ENCODE measurements around the gene PDAP1. TPM values are rescaled to one million over a fixed set of nuclear protein-coding genes. Genes with fewer than 3 reads are reported as not detected.
"Not testable (repeated sequence)": the region's sequence is repeated elsewhere in the genome, so short reads cannot be mapped to it uniquely, and the experiment has no call there.

Gene PDAP1
- total RNA-seq, 1 donor: 33.7 TPM

- no peak overlapping the region for H3K4me2 ChIP-seq (ENCODE audit: insufficient read depth, low read length)
- no peaks in the 10 kb centered on the region for H3K27me3 ChIP-seq (ENCODE audit: insufficient read depth, low read length)
- no peak overlapping the region for H2AFZ ChIP-seq (ENCODE audit: low read length)
- peaks cover 62% of the 10 kb centered on the region for H4K20me1 ChIP-seq (ENCODE audit: insufficient read depth, low read length)
- H3K9me3 ChIP-seq (ENCODE audit: low read depth, low read length): no peaks in the 10 kb centered on the region
- no peak overlapping the region for H3K27ac ChIP-seq (ENCODE audit: low read depth, low read length)
- no peak overlapping the region for H3K4me3 ChIP-seq (ENCODE audit: insufficient read depth, low read length)
- H3K36me3 ChIP-seq (ENCODE audit: insufficient read depth, low read length): peaks cover 45% of the 10 kb centered on the region
- H3K79me2 ChIP-seq (ENCODE audit: insufficient read depth, low read length): peaks cover 60% of the 10 kb centered on the region
- TF ChIP-seq CTCF (IDR thresholded peaks at IDR 0.05; ENCODE audit: extremely low read depth, low read depth, low read length): no peak
- DNase-seq (ENCODE audit: insufficient read length, low spot score, missing footprints): no peak
- H3K4me1 ChIP-seq (ENCODE audit: insufficient read depth, low read length): peaks cover 24% of the 10 kb centered on the region
Observed at GRCh38 chr7:99383203-99383602, 25.2 kb downstream of the PDAP1 start.

GRCh38 chr7:99381664-99382075 lies 26.7 kb downstream of the PDAP1 start:
- H3K4me3 ChIP-seq (ENCODE audit: insufficient read depth, low read length): no peak overlapping the region
- H2AFZ ChIP-seq (ENCODE audit: low read length): no peak overlapping the region
- H3K79me2 ChIP-seq (ENCODE audit: insufficient read depth, low read length): peaks cover 72% of the 10 kb centered on the region
- peak overlapping the region; percentile 8 for H3K27ac ChIP-seq (ENCODE audit: low read depth, low read length)
- H3K27me3 ChIP-seq (ENCODE audit: insufficient read depth, low read length): no peaks in the 10 kb centered on the region
- peaks cover 37% of the 10 kb centered on the region for H3K36me3 ChIP-seq (ENCODE audit: insufficient read depth, low read length)
- no peak for DNase-seq (ENCODE audit: insufficient read length, low spot score, missing footprints)
- no peaks in the 10 kb centered on the region for H3K9me3 ChIP-seq (ENCODE audit: low read depth, low read length)
- peaks cover 24% of the 10 kb centered on the region for H3K4me1 ChIP-seq (ENCODE audit: insufficient read depth, low read length)
- TF ChIP-seq CTCF (IDR thresholded peaks at IDR 0.05; ENCODE audit: extremely low read depth, low read depth, low read length): no peak
- H4K20me1 ChIP-seq (ENCODE audit: insufficient read depth, low read length): peaks cover 57% of the 10 kb centered on the region
- no peak overlapping the region for H3K4me2 ChIP-seq (ENCODE audit: insufficient read depth, low read length)

GRCh38 chr7:99380823-99381663 lies 27.4 kb downstream of the PDAP1 start:
- Histone ChIP-seq H3K36me3 (ENCODE audit: insufficient read depth, low read length) (peaks cover 31% of the 10 kb centered on the region), H2AFZ (ENCODE audit: low read length) (no peak overlapping the region), H4K20me1 (ENCODE audit: insufficient read depth, low read length) (peaks cover 57% of the 10 kb centered on the region), H3K27me3 (ENCODE audit: insufficient read depth, low read length) (no peaks in the 10 kb centered on the region), H3K27ac (ENCODE audit: low read depth, low read length) (peak overlapping the region; percentile 75), H3K79me2 (ENCODE audit: insufficient read depth, low read length) (peaks cover 73% of the 10 kb centered on the region), H3K4me2 (ENCODE audit: insufficient read depth, low read length) (no peak overlapping the region), H3K9me3 (ENCODE audit: low read depth, low read length) (no peaks in the 10 kb centered on the region), H3K4me3 (ENCODE audit: insufficient read depth, low read length) (peak overlapping the region; percentile 38), H3K4me1 (ENCODE audit: insufficient read depth, low read length) (peaks cover 24% of the 10 kb centered on the region)
- no peak for DNase-seq (ENCODE audit: insufficient read length, low spot score, missing footprints)
- no peak for TF ChIP-seq CTCF (IDR thresholded peaks at IDR 0.05; ENCODE audit: extremely low read depth, low read depth, low read length)

GRCh38 chr7:99380032-99380822 lies 28.2 kb downstream of the PDAP1 start:
- Histone ChIP-seq H3K36me3 (ENCODE audit: insufficient read depth, low read length) (peaks cover 31% of the 10 kb centered on the region), H3K4me3 (ENCODE audit: insufficient read depth, low read length) (peak overlapping the region; percentile 38), H4K20me1 (ENCODE audit: insufficient read depth, low read length) (peaks cover 56% of the 10 kb centered on the region), H3K4me1 (ENCODE audit: insufficient read depth, low read length) (peaks cover 24% of the 10 kb centered on the region), H3K27me3 (ENCODE audit: insufficient read depth, low read length) (no peaks in the 10 kb centered on the region), H3K79me2 (ENCODE audit: insufficient read depth, low read length) (peaks cover 75% of the 10 kb centered on the region), H3K27ac (ENCODE audit: low read depth, low read length) (peak overlapping the region; percentile 75), H3K9me3 (ENCODE audit: low read depth, low read length) (no peaks in the 10 kb centered on the region), H3K4me2 (ENCODE audit: insufficient read depth, low read length) (peak overlapping the region; percentile 67), H2AFZ (ENCODE audit: low read length) (no peak overlapping the region)
- no peak for TF ChIP-seq CTCF (IDR thresholded peaks at IDR 0.05; ENCODE audit: extremely low read depth, low read depth, low read length)
- DNase-seq (ENCODE audit: insufficient read length, low spot score, missing footprints): peak; percentile 80

GRCh38 chr7:99379693-99380031 lies 28.7 kb downstream of the PDAP1 start:
- not testable (repeated sequence) for H3K9me3 ChIP-seq (ENCODE audit: low read depth, low read length); H2AFZ ChIP-seq (ENCODE audit: low read length); DNase-seq (ENCODE audit: insufficient read length, low spot score, missing footprints); H3K27me3 ChIP-seq (ENCODE audit: insufficient read depth, low read length)
- peaks cover 24% of the 10 kb centered on the region for H3K4me1 ChIP-seq (ENCODE audit: insufficient read depth, low read length)
- peaks cover 80% of the 10 kb centered on the region for H3K79me2 ChIP-seq (ENCODE audit: insufficient read depth, low read length)
- peak overlapping the region; percentile 38 for H3K4me3 ChIP-seq (ENCODE audit: insufficient read depth, low read length)
- peak overlapping the region; percentile 75 for H3K27ac ChIP-seq (ENCODE audit: low read depth, low read length)
- H4K20me1 ChIP-seq (ENCODE audit: insufficient read depth, low read length): peaks cover 55% of the 10 kb centered on the region
- peak overlapping the region; percentile 67 for H3K4me2 ChIP-seq (ENCODE audit: insufficient read depth, low read length)
- peaks cover 31% of the 10 kb centered on the region for H3K36me3 ChIP-seq (ENCODE audit: insufficient read depth, low read length)
